Epithelial cell of esophagus (primary cell): ENCODE results near the gene OR5F1.

Source experiments
- DNase-seq: peaks from one replicate; pipeline ENCODE4 v3.0.0; 2010; ENCODE audit warnings: low read depth
- H3K4me3 ChIP-seq: 2 replicates; pipeline ENCODE4 v1.5.1; 2011; ENCODE audit warnings: mild to moderate bottlenecking, low read length, control low read depth
- CTCF ChIP-seq: IDR thresholded peaks from 2 replicates; pipeline ENCODE4 v1.5.1; 2011; ENCODE audit warnings: low read depth, mild to moderate bottlenecking, low read length, control low read depth, inconsistent platforms; ENCODE audit not compliant: insufficient read depth; ENCODE audit errors: missing control alignments

The OR5F1 gene

GRCh38 chr11:55994525-55994924, at the start of gene OR5F1:
TSS of gene OR5F1 (minus strand) at chr11:55994625. CDS start at chr11:55994625, 0 bp downstream.
- H3K4me3 ChIP-seq: no peak within 1 kb of the TSS
- TF ChIP-seq CTCF: no peak
- DNase-seq: no peak

DNA sequence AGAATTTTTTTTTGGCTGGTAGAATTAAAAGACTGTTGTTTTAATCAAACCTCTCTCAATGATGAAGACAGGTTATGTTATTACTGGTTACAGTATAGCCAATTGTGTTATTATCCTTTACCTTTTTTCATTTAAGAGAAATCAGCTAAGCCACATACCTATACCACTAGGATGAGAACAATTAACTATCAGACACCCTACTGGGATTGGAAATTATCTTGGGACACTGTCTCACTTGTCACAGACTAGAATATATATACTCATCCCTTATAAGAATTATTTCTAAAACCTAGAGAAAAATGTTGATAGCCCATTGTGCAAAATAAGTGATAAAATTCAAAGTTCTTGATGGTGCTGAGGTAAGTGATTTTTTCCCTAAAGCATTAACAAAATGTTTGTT, 32.9 kb upstream of the OR5F1 start, which contains the start of gene OR5AS1:
Gene OR5AS1, plus strand, starts transcription at position 301 of the 400 bp plus-strand sequence. CDS start 2,765 bp downstream, outside the sequence.
- no peak for TF ChIP-seq CTCF
- no peak within 1 kb of the TSS for H3K4me3 ChIP-seq
- DNase-seq: no peak

- H3K4me3 ChIP-seq: no peak overlapping the region
- TF ChIP-seq CTCF: no peak
- no peak for DNase-seq
Observed at GRCh38 chr11:56013805-56014204, 19.4 kb upstream of the OR5F1 start.

GRCh38 chr11:56010716-56011115, 16.3 kb upstream of the OR5F1 start:
- no peak for TF ChIP-seq CTCF
- H3K4me3 ChIP-seq: no peak overlapping the region
- DNase-seq: no peak

DNA sequence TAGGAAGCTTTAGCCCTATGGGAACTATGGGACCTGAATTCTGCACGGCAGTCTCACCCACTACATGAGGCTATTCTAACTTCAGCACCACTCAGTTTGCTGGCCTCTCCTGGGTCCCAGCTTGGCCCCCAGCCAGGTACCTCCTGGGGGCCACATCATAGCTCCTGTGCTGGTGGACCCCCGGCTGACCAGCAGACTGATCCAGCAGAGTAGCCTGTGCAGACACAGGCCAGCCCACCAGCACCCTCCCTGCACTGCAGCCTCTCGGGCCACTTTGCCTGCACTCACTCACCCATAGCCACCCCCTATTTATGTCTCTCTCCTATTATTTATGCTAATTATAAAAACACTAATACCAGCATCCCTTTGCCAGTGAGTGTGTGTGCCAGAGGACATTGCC, 23.5 kb downstream of the OR5F1 start:
- H3K4me3 ChIP-seq: no peak overlapping the region
- no peak for TF ChIP-seq CTCF
- no peak for DNase-seq

GRCh38 chr11:55969845-55970244, 24.6 kb downstream of the OR5F1 start, which contains the start of gene OR10AG1:
TSS of gene OR10AG1 (minus strand) at chr11:55969945. CDS start at chr11:55969907, 38 bp downstream.
- DNase-seq: no peak
- no peak for TF ChIP-seq CTCF
- no peak within 1 kb of the TSS for H3K4me3 ChIP-seq

DNA sequence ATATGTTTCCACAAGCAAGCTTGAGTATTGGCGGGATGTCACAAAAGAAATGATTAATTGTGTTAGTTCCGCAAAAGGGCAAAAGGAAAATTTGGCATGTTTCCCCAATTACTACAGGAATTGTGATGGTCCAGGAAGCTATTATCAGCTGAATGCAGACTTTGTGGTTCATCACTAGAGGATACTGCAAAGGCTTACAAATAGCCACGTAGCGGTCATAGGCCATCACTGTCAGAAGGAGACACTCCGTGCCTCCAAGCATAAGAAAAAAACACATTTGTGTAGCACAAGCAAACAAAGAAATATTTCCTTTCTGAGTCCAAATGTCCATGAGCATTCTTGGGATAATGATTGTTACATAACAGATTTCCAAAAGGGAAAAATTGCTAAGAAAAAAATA, 26.5 kb downstream of the OR5F1 start:
- TF ChIP-seq CTCF: no peak

More for the DNA sequence above, 26.5 kb downstream of the OR5F1 start:
- no peak overlapping the region for H3K4me3 ChIP-seq
- no peak for DNase-seq
